ENCODE measurements around the gene ERG28. TPM values are rescaled to one million over a fixed set of nuclear protein-coding genes. Genes with fewer than 3 reads are reported as not detected.

Gene ERG28
- total and polyA plus RNA-seq, 2 donors (not counting 1 experiment from before 2014, with no cell fraction given), result 4.9 to 11.7 TPM

GRCh38 chr14:75673345-75674035 is 12.8 kb upstream of the ERG28 start:
- Mint-ChIP-seq H3K4me1 (no peaks in the 10 kb centered on the region), H3K9me3 (ENCODE audit: insufficient read depth) (no peaks in the 10 kb centered on the region), H3K27me3 (no peaks in the 10 kb centered on the region), H3K27ac (no peak overlapping the region), H3K4me3 (no peak overlapping the region)
- DNase-seq, result no peak
- Histone ChIP-seq H4K20me1 (ENCODE audit: control insufficient read depth, insufficient read depth, low read length, poor library complexity, severe bottlenecking) (no peaks in the 10 kb centered on the region), H3K9me3 (ENCODE audit: control extremely low read depth in 1 of 3, control insufficient read depth in 2 of 3, insufficient read depth in 1 of 3, low read length in 2 of 3) (peaks cover 0 to 3% (median 3%) of the 10 kb centered on the region in 3 donors), H3K79me2 (ENCODE audit: control insufficient read depth, insufficient read depth, low read length) (peaks cover 5% of the 10 kb centered on the region), H3K9ac (ENCODE audit: low read length) (no peak overlapping the region), H2AFZ (ENCODE audit: insufficient read depth, low read depth, low read length, poor library complexity, severe bottlenecking) (no peak overlapping the region), H3K4me2 (replicated peaks; ENCODE audit: low read depth, low read length, poor library complexity, severe bottlenecking) (no peak overlapping the region), H3K27ac (ENCODE audit: low read length in 2 of 2) (no peak overlapping the region), H3K36me3 (replicated peaks in 1 of 2; ENCODE audit: control extremely low read depth in 1 of 2, control insufficient read depth in 1 of 2, extremely low read depth in 1 of 2, insufficient read depth in 2 of 2, low read length in 1 of 2) (peaks cover 6 to 7% of the 10 kb centered on the region in 2 experiments), H3K4me3 (ENCODE audit: control extremely low read depth in 1 of 5, extremely low read depth in 1 of 5, insufficient read depth in 1 of 5, low read depth in 2 of 5, low read length in 4 of 5) (no peak overlapping the region), H3K4me1 (ENCODE audit: control insufficient read depth in 2 of 2, insufficient read depth in 2 of 2, low read length in 2 of 2) (no peaks in the 10 kb centered on the region), H3K27me3 (replicated peaks in 1 of 4; ENCODE audit: control extremely low read depth in 1 of 4, control insufficient read depth in 3 of 4, insufficient read depth in 4 of 4, low read length in 3 of 4) (no peaks in the 10 kb centered on the region)
- intact Hi-C loops (cut with micrococcal nuclease), result no loop called here
- no peak for TF ChIP-seq EZH2 (IDR thresholded peaks at IDR 0.05; ENCODE audit: borderline replicate concordance, insufficient read depth, low read depth, low read length, poor library complexity, severe bottlenecking)
- no peak for TF ChIP-seq CTCF (IDR thresholded peaks at IDR 0.05)
- ATAC-seq (ENCODE audit: low read depth), result no peak
- ChIA-PET POLR2A (no interaction called here), CTCF (interaction anchor here (3.0 kb wide), 1 partner anchor 20 kb away, joined by 10 read pairs; no protein-coding TSS in a partner anchor)
- no CpG with 5 or more reads among the region's 4 CpGs for whole genome bisulfite sequencing (ENCODE audit: insufficient coverage)

DNA sequence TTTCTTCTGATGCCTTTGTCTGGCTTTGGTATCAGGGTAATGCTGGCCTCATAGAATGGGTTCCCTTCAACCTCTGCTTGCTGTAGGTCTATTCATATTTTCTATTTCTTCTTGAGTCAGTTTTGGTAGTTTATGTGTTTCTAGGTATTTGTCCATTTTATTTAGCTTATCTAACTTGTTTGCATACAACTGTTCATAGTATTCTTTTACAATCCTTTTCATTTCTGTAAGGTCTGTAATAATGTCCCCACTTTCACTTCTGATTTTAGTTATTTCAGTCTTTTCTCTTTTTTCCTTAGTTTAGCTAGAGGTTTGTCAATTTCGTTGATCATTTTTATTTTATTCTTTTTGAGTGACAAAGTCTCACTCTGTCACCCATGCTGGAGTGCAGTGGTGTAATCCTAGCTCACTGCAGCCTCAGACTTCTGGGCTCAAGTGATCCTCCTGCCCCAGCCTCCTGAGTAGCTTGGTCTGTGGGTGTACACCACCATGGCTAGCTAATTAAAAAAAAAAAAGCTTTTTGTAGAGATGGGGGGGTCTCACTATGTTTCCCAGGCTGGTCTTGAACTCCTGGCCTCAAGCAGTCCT is 12.0 kb upstream of the ERG28 start:
- Histone ChIP-seq H3K36me3 (replicated peaks in 1 of 2; ENCODE audit: control extremely low read depth in 1 of 2, control insufficient read depth in 1 of 2, extremely low read depth in 1 of 2, insufficient read depth in 2 of 2, low read length in 1 of 2) (peaks cover 6 to 7% of the 10 kb centered on the region in 2 experiments), H3K9ac (ENCODE audit: low read length) (no peak overlapping the region), H3K27ac (ENCODE audit: low read length in 2 of 2) (no peak overlapping the region), H4K20me1 (ENCODE audit: control insufficient read depth, insufficient read depth, low read length, poor library complexity, severe bottlenecking) (no peaks in the 10 kb centered on the region), H2AFZ (ENCODE audit: insufficient read depth, low read depth, low read length, poor library complexity, severe bottlenecking) (no peak overlapping the region), H3K27me3 (replicated peaks in 1 of 4; ENCODE audit: control extremely low read depth in 1 of 4, control insufficient read depth in 3 of 4, insufficient read depth in 4 of 4, low read length in 3 of 4) (no peaks in the 10 kb centered on the region), H3K4me3 (ENCODE audit: control extremely low read depth in 1 of 5, extremely low read depth in 1 of 5, insufficient read depth in 1 of 5, low read depth in 2 of 5, low read length in 4 of 5) (no peak overlapping the region), H3K4me2 (replicated peaks; ENCODE audit: low read depth, low read length, poor library complexity, severe bottlenecking) (no peak overlapping the region), H3K4me1 (ENCODE audit: control insufficient read depth in 2 of 2, insufficient read depth in 2 of 2, low read length in 2 of 2) (no peaks in the 10 kb centered on the region), H3K79me2 (ENCODE audit: control insufficient read depth, insufficient read depth, low read length) (peaks cover 5% of the 10 kb centered on the region), H3K9me3 (ENCODE audit: control extremely low read depth in 1 of 3, control insufficient read depth in 2 of 3, insufficient read depth in 1 of 3, low read length in 2 of 3) (peaks cover 0 to 3% (median 3%) of the 10 kb centered on the region in 3 donors)
- POLR2A ChIA-PET, result no interaction called here
- Mint-ChIP-seq H3K4me1 (no peaks in the 10 kb centered on the region), H3K9me3 (ENCODE audit: insufficient read depth) (no peaks in the 10 kb centered on the region), H3K4me3 (no peak overlapping the region), H3K27me3 (no peaks in the 10 kb centered on the region), H3K27ac (no peak overlapping the region)
- DNase-seq, result no peak
- CTCF ChIA-PET, result interaction anchor here (0.8 to 3.0 kb wide), 4 partner anchors 9 to 112 kb away, joined by 3 to 10 read pairs (median 3); no protein-coding TSS in a partner anchor
- no CpG with 5 or more reads among the region's 1 CpG for WGBS (ENCODE audit: insufficient coverage)
- ATAC-seq (ENCODE audit: low read depth), result no peak
- no peak for TF ChIP-seq EZH2 (IDR thresholded peaks at IDR 0.05; ENCODE audit: borderline replicate concordance, insufficient read depth, low read depth, low read length, poor library complexity, severe bottlenecking)
- TF ChIP-seq CTCF (IDR thresholded peaks at IDR 0.05), result no peak
- intact Hi-C loops (cut with micrococcal nuclease), result no loop called here
